Hepatocyte (in vitro differentiated cells): ENCODE measurements around the gene RPS15. TPM values are rescaled to one million over a fixed set of nuclear protein-coding genes. Genes with fewer than 3 reads are reported as not detected.

Experiments used
- DNase-seq: peaks from one replicate; pipeline ENCODE4 v3.0.0-alpha.2; 2016; ENCODE audit warnings: low spot score
- H2AFZ ChIP-seq: fragments of 200-600 bp; sonication (generic); 2 replicates; pipeline ENCODE4 v1.6.0; 2016; ENCODE audit warnings: antibody characterized with exemption, mild to moderate bottlenecking
- H3K27ac ChIP-seq: fragments of 200-600 bp; sonication (generic); 2 replicates; pipeline ENCODE4 v1.5.1; 2016; ENCODE audit warnings: mild to moderate bottlenecking
- H3K27me3 ChIP-seq: fragments of 200-600 bp; sonication (generic); 2 replicates; pipeline ENCODE4 v1.6.1; 2016
- H3K36me3 ChIP-seq: fragments of 200-600 bp; sonication (generic); replicated peaks from 2 replicates; pipeline ENCODE4 v1.5.1; 2016; ENCODE audit warnings: low read depth; ENCODE audit not compliant: insufficient read depth
- H3K4me1 ChIP-seq: fragments of 200-600 bp; sonication (generic); 2 replicates; pipeline ENCODE4 v1.5.1; 2016; ENCODE audit warnings: mild to moderate bottlenecking, moderate library complexity; ENCODE audit not compliant: insufficient read depth
- H3K4me2 ChIP-seq: fragments of 200-600 bp; sonication (generic); 2 replicates; pipeline ENCODE4 v1.6.0; 2016
- H3K4me3 ChIP-seq: fragments of 200-600 bp; sonication (generic); 2 replicates; pipeline ENCODE4 v1.5.1; 2016; ENCODE audit warnings: mild to moderate bottlenecking
- H3K79me2 ChIP-seq: fragments of 200-600 bp; sonication (generic); 2 replicates; pipeline ENCODE4 v1.6.0; 2017; ENCODE audit warnings: mild to moderate bottlenecking
- H3K9me2 ChIP-seq: fragments of 200-600 bp; sonication (generic); replicated peaks from 2 replicates; pipeline ENCODE4 v1.6.0; 2017; ENCODE audit warnings: mild to moderate bottlenecking; ENCODE audit not compliant: insufficient read depth
- H3K9me3 ChIP-seq: fragments of 200-600 bp; sonication (generic); 2 replicates; pipeline ENCODE4 v1.5.1; 2016; ENCODE audit warnings: low read depth, mild to moderate bottlenecking
- H4K20me1 ChIP-seq: fragments of 200-600 bp; sonication (generic); 2 replicates; pipeline ENCODE4 v1.6.0; 2016; ENCODE audit warnings: mild to moderate bottlenecking; ENCODE audit not compliant: insufficient read depth, poor library complexity, severe bottlenecking
- CTCF ChIP-seq: fragments of 200-600 bp; sonication (generic); IDR thresholded peaks from 2 replicates; pipeline ENCODE4 v1.5.1; 2016; ENCODE audit warnings: antibody characterized with exemption, mild to moderate bottlenecking; ENCODE audit not compliant: poor library complexity
- EZH2 ChIP-seq: fragments of 200-600 bp; sonication (generic); IDR thresholded peaks from 2 replicates; pipeline ENCODE4 v1.6.1; 2016; ENCODE audit warnings: antibody characterized with exemption, mild to moderate bottlenecking, borderline replicate concordance
- EZH2phosphoT487 ChIP-seq: fragments of 200-600 bp; sonication (generic); IDR thresholded peaks from one replicate; pipeline ENCODE4 v1.6.1; 2018; ENCODE audit warnings: antibody characterized with exemption, mild to moderate bottlenecking, low read depth, moderate library complexity; ENCODE audit not compliant: unreplicated experiment, severe bottlenecking
- WGBS: methylation state at CpG from one replicate; pipeline ENCODE4 v1.1.6; 2016; ENCODE audit warnings: low lambda C conversion rate; ENCODE audit errors: missing lambda C conversion rate; 5-methylcytosine and 5-hydroxymethylcytosine counted together
- polyA plus RNA-seq: library from polyadenylated mRNA; unstranded; fragments of >200 nt; fragmentation: Nextera tagmentation; extraction: Ambion mirVana; gene quantifications from 2 replicates; pipeline ENCODE4 v1.2.1, GENCODE V29; 2016
- total RNA-seq: library from RNA; depleted of rRNA; stranded (reverse); fragments of >200 nt; gene quantifications from 2 replicates; pipeline ENCODE4 v1.2.3, GENCODE V29; 2014

The RPS15 gene
- total and polyA plus RNA-seq, 2 experiments from 2014 or later = 938 to 1,556 TPM

GRCh38 chr19:1430246-1430645 lies 8.0 kb upstream of the RPS15 start:
- H3K4me3 ChIP-seq = no peak overlapping the region
- no peaks in the 10 kb centered on the region for H3K36me3 ChIP-seq
- no peak overlapping the region for H3K4me2 ChIP-seq
- H3K9me2 ChIP-seq = no peaks in the 10 kb centered on the region
- no peak overlapping the region for H2AFZ ChIP-seq
- H3K27ac ChIP-seq = no peak overlapping the region
- TF ChIP-seq EZH2phosphoT487 (no peak), CTCF (no peak), EZH2 (no peak)
- peaks cover 48% of the 10 kb centered on the region for H3K79me2 ChIP-seq
- H3K27me3 ChIP-seq = no peaks in the 10 kb centered on the region
- 93% methylated on average over 14 of the region's 14 CpGs for WGBS
- DNase-seq = no peak
- no peaks in the 10 kb centered on the region for H3K9me3 ChIP-seq
- H4K20me1 ChIP-seq = peaks cover 5% of the 10 kb centered on the region
- peaks cover 5% of the 10 kb centered on the region for H3K4me1 ChIP-seq

GRCh38 chr19:1431759-1432506 lies 6.3 kb upstream of the RPS15 start:
- H3K4me2 ChIP-seq = no peak overlapping the region
- H3K79me2 ChIP-seq = peaks cover 32% of the 10 kb centered on the region
- no peak for TF ChIP-seq EZH2phosphoT487
- no peak for TF ChIP-seq EZH2
- no peak for TF ChIP-seq CTCF
- peaks cover 5% of the 10 kb centered on the region for H3K4me1 ChIP-seq
- no peaks in the 10 kb centered on the region for H3K36me3 ChIP-seq
- H3K27me3 ChIP-seq = no peaks in the 10 kb centered on the region
- no peaks in the 10 kb centered on the region for H3K9me3 ChIP-seq
- no peaks in the 10 kb centered on the region for H3K9me2 ChIP-seq
- no peak overlapping the region for H3K4me3 ChIP-seq
- 94% methylated on average over 24 of the region's 24 CpGs for WGBS
- no peak for DNase-seq
- no peak overlapping the region for H2AFZ ChIP-seq
- H3K27ac ChIP-seq = no peak overlapping the region
- H4K20me1 ChIP-seq = peaks cover 5% of the 10 kb centered on the region

GRCh38 chr19:1432507-1432887 lies 5.7 kb upstream of the RPS15 start:
- H3K4me3 ChIP-seq = no peak overlapping the region
- H3K4me1 ChIP-seq = peaks cover 5% of the 10 kb centered on the region
- H4K20me1 ChIP-seq = peaks cover 5% of the 10 kb centered on the region
- TF ChIP-seq EZH2phosphoT487 (no peak), EZH2 (no peak), CTCF (no peak)
- no peaks in the 10 kb centered on the region for H3K9me2 ChIP-seq
- no peaks in the 10 kb centered on the region for H3K9me3 ChIP-seq
- H3K27ac ChIP-seq = no peak overlapping the region
- H3K4me2 ChIP-seq = no peak overlapping the region
- H3K79me2 ChIP-seq = peaks cover 26% of the 10 kb centered on the region
- DNase-seq = no peak
- WGBS = 98% methylated on average over 12 of the region's 16 CpGs
- H3K36me3 ChIP-seq = no peaks in the 10 kb centered on the region
- H2AFZ ChIP-seq = no peak overlapping the region
- no peaks in the 10 kb centered on the region for H3K27me3 ChIP-seq
